HepG2 (cell line): Measurements from ENCODE around the gene EOGT. TPM values are rescaled to one million over a fixed set of nuclear protein-coding genes. Genes with fewer than 3 reads are reported as not detected.

Experiments
- ATAC-seq: fragments of 200-7000 bp; cut with Tn5 transposase; 3 replicates; pipeline ENCODE4 v1.9.1; 2020; ENCODE audit warnings: mild to moderate bottlenecking, moderate library complexity
- BruUV-seq: library from RNA; stranded (reverse); fragments of 400-500 nt; replicated peaks from 2 replicates; lab custom pipeline; 2021; lab: Mats Ljungman, UMichigan
- CTCF ChIA-PET: fragments of 300-600 bp; formaldehyde crosslinking; extraction: SDS; loops from one replicate; lab custom pipeline; 2021; ENCODE audit warnings: low total read pairs, inconsistent platforms, low intra/inter-chr PET ratio; lab: Yijun Ruan, JAX
- POLR2A ChIA-PET: fragments of 350-600 bp; sonication (Branson Sonifier 250); formaldehyde crosslinking; loops from one replicate; lab custom pipeline; 2020; ENCODE audit warnings: antibody characterized with exemption, inconsistent platforms; lab: Yijun Ruan, JAX
- DNase-seq: peaks from one replicate; pipeline ENCODE4 v3.0.0-alpha.2; 2015; ENCODE audit warnings: low spot score
- FAIRE-seq: peaks from 3 replicates; lab custom pipeline; 2011; peaks lifted over from hg19 to GRCh38; lab: Jason Lieb, UNC
- H2AFZ ChIP-seq: one replicate; pipeline ENCODE4 v1.6.1; 2011; ENCODE audit warnings: low read length, inconsistent platforms
- H3K27ac ChIP-seq: fragments of 300-600 bp; 3 replicates; pipeline ENCODE4 v1.8.0; 2011; ENCODE audit warnings: mixed run types, mild to moderate bottlenecking, mixed read lengths, low read length, inconsistent platforms; ENCODE audit not compliant: insufficient read depth; ENCODE audit errors: extremely low read length
- H3K27me3 ChIP-seq, 2 experiments: fragments of 200-600 bp in 1 of 2; 2 replicates in 1 of 2; 3 replicates in 1 of 2; pipeline versions ENCODE4 v1.6.0 to v1.8.0; 2011; ENCODE audit warnings: low read length in 2 of 2, mild to moderate bottlenecking in 2 of 2, moderate library complexity in 2 of 2, inconsistent platforms in 1 of 2; ENCODE audit not compliant: insufficient read depth in 2 of 2, control insufficient read depth in 1 of 2
- H3K36me3 ChIP-seq, 2 experiments: fragments of 200-600 bp in 1 of 2; replicated peaks in 1 of 2; 2 replicates in 1 of 2; 3 replicates in 1 of 2; pipeline versions ENCODE4 v1.5.1 to v1.8.0; 2011; ENCODE audit warnings: low read length in 2 of 2, inconsistent platforms in 1 of 2; ENCODE audit not compliant: insufficient read depth in 2 of 2, control insufficient read depth in 1 of 2
- H3K4me1 ChIP-seq: 2 replicates; pipeline ENCODE4 v1.5.1; 2012; ENCODE audit warnings: low read length, inconsistent platforms; ENCODE audit not compliant: insufficient read depth
- H3K4me2 ChIP-seq: 2 replicates; pipeline ENCODE4 v1.6.0; 2011; ENCODE audit warnings: low read depth, low read length, inconsistent platforms
- H3K4me3 ChIP-seq, 3 experiments: fragments of 200-600 bp in 1 of 3; sonication (generic), shearing (Covaris generic) in 1 of 3; replicated peaks in 1 of 3; 2 replicates each; pipeline ENCODE4 v1.5.1; 2011 to 2016; ENCODE audit warnings: low read length in 3 of 3, inconsistent platforms in 2 of 3, low read depth in 2 of 3, mild to moderate bottlenecking in 2 of 3, control low read depth in 1 of 3, mixed read lengths in 1 of 3; ENCODE audit not compliant: insufficient read depth in 1 of 3
- H3K79me2 ChIP-seq: one replicate; pipeline ENCODE4 v1.6.1; 2011; ENCODE audit warnings: low read length, inconsistent platforms; ENCODE audit not compliant: insufficient read depth
- H3K9ac ChIP-seq: 2 replicates; pipeline ENCODE4 v1.6.0; 2011; ENCODE audit warnings: mild to moderate bottlenecking, low read depth, low read length, inconsistent platforms; ENCODE audit not compliant: insufficient read depth
- H3K9me3 ChIP-seq: 2 replicates; pipeline ENCODE4 v1.5.1; 2012; ENCODE audit warnings: mild to moderate bottlenecking, low read length
- H4K20me1 ChIP-seq: 2 replicates; pipeline ENCODE4 v1.6.0; 2011; ENCODE audit warnings: inconsistent platforms, mild to moderate bottlenecking, low read length, moderate library complexity; ENCODE audit not compliant: insufficient read depth
- ARNT2 ChIP-seq: sonication (generic); formaldehyde crosslinking; IDR thresholded peaks from 2 replicates; pipeline ENCODE4 v1.8.0; 2022; ENCODE audit warnings: mild to moderate bottlenecking, low read depth, missing genetic modification reagents, moderate library complexity
- CBX1 ChIP-seq: IDR thresholded peaks from one replicate; pipeline ENCODE4 v1.6.1; 2016; ENCODE audit warnings: antibody characterized with exemption, low read depth
- FOXK1 ChIP-seq: sonication (generic); formaldehyde crosslinking; IDR thresholded peaks from 2 replicates; pipeline ENCODE4 v1.4.0; 2020; ENCODE audit warnings: low read depth, missing genetic modification reagents, borderline replicate concordance
- FOXO1 ChIP-seq: sonication (generic); formaldehyde crosslinking; IDR thresholded peaks from 2 replicates; pipeline ENCODE4 v1.4.0; 2020; ENCODE audit warnings: missing genetic modification reagents
- GABPB1 ChIP-seq: IDR thresholded peaks from 2 replicates; pipeline ENCODE4 v1.6.1; 2016; ENCODE audit warnings: mild to moderate bottlenecking, missing genetic modification reagents, moderate library complexity, missing compliant biosample characterization
- GZF1 ChIP-seq: sonication (generic); formaldehyde crosslinking; IDR thresholded peaks from 2 replicates; pipeline ENCODE4 v1.5.1; 2020; ENCODE audit warnings: mild to moderate bottlenecking, missing genetic modification reagents
- HCFC1 ChIP-seq: fragments of 150-350 bp; IDR thresholded peaks from 2 replicates; pipeline ENCODE4 v1.6.1; 2014; ENCODE audit warnings: low read depth, low read length
- JARID2 ChIP-seq: sonication (generic); formaldehyde crosslinking; IDR thresholded peaks from 2 replicates; pipeline ENCODE4 v1.8.1; 2023; ENCODE audit warnings: missing genetic modification reagents, inconsistent platforms; ENCODE audit not compliant: insufficient replicate concordance
- PHF20 ChIP-seq: sonication (generic); formaldehyde crosslinking; IDR thresholded peaks from 2 replicates; pipeline ENCODE4 v1.5.0; 2020; ENCODE audit warnings: mild to moderate bottlenecking, missing genetic modification reagents
- SOX6 ChIP-seq, 2 experiments: fragments of 450-650 bp in 1 of 2; sonication (generic) in 1 of 2; formaldehyde crosslinking in 1 of 2; IDR thresholded peaks; 2 replicates each; pipeline versions ENCODE4 v1.4.0 to v1.6.1; 2017 to 2020; ENCODE audit warnings: antibody characterized with exemption in 1 of 2, mild to moderate bottlenecking in 1 of 2, missing genetic modification reagents in 1 of 2
- SP5 ChIP-seq: IDR thresholded peaks from 2 replicates; pipeline ENCODE4 v1.6.1; 2016; ENCODE audit warnings: low read depth, borderline replicate concordance
- ZNF775 ChIP-seq: sonication (generic); formaldehyde crosslinking; IDR thresholded peaks from 2 replicates; pipeline ENCODE4 v1.4.0; 2020; ENCODE audit warnings: missing genetic modification reagents, mild to moderate bottlenecking, moderate library complexity, borderline replicate concordance
- ZSCAN22 ChIP-seq: sonication (generic); formaldehyde crosslinking; IDR thresholded peaks from 2 replicates; pipeline ENCODE4 v1.4.0; 2020; ENCODE audit warnings: mild to moderate bottlenecking, missing genetic modification reagents
- WGBS: methylation state at CpG from one replicate; pipeline ENCODE4 v1.1.6; 2017; ENCODE audit warnings: low lambda C conversion rate; 5-methylcytosine and 5-hydroxymethylcytosine counted together
- in situ Hi-C: cut with HindIII; loops from 2 replicates; pipeline ENCODE4 v1.10.0; 2017; ENCODE audit warnings: low pct_unique_long_range_greater_than_20kb; ENCODE audit not compliant: extremely low pct_ligation_motif_present
- intact Hi-C: fragments of 100-400 bp; cut with micrococcal nuclease; formaldehyde crosslinking; loops from one replicate; pipeline ENCODE4 v1.10.0; 2022; ENCODE audit not compliant: unreplicated experiment
- polyA plus RNA-seq, 8 experiments: library from polyadenylated mRNA; depleted of rRNA in 3 of 8; stranded (reverse) in 7 of 8; unstranded in 1 of 8; fragments of >200 nt; fragmentation: Illumina TruSeq in 4 of 8; extraction: Trizol in 4 of 8; gene quantifications; 2 replicates each; pipeline versions ENCODE4 v1.2.1 to v1.2.3, GENCODE V29; 2011 to 2016; ENCODE audit warnings: low read depth in 4 of 8, missing spikeins in 1 of 8, mixed read lengths in 1 of 8; ENCODE audit not compliant: insufficient read depth in 1 of 8
- total RNA-seq, 5 experiments: library from RNA; depleted of rRNA; stranded (reverse); fragments of >200 nt; fragmentation: Illumina TruSeq; extraction: Trizol; gene quantifications; 2 replicates each; pipeline ENCODE4 v1.2.3, GENCODE V29; 2016; ENCODE audit warnings: low read depth in 1 of 5
- TF ChIP-seq, protein P1 (sequence below): sonication (generic); formaldehyde crosslinking; conservative IDR thresholded peaks from 2 replicates; pipeline ENCODE4 v1.4.0; 2020; ENCODE audit warnings: missing genetic modification reagents
- TF ChIP-seq, protein P2 (sequence below): sonication (generic); formaldehyde crosslinking; IDR thresholded peaks from 2 replicates; pipeline ENCODE4 v1.4.0; 2020; ENCODE audit warnings: mild to moderate bottlenecking, missing genetic modification reagents, borderline replicate concordance
- TF ChIP-seq, protein P3 (sequence below): IDR thresholded peaks from 2 replicates; pipeline ENCODE4 v1.6.1; 2016; ENCODE audit warnings: missing compliant biosample characterization, missing genetic modification reagents, borderline replicate concordance

EOGT gene
- total and polyA plus RNA-seq, 2 of the 13 experiments (the other 11 are each of a cell fraction or from before 2014, with no cell fraction given): 4.5 to 18.6 TPM

DNA sequence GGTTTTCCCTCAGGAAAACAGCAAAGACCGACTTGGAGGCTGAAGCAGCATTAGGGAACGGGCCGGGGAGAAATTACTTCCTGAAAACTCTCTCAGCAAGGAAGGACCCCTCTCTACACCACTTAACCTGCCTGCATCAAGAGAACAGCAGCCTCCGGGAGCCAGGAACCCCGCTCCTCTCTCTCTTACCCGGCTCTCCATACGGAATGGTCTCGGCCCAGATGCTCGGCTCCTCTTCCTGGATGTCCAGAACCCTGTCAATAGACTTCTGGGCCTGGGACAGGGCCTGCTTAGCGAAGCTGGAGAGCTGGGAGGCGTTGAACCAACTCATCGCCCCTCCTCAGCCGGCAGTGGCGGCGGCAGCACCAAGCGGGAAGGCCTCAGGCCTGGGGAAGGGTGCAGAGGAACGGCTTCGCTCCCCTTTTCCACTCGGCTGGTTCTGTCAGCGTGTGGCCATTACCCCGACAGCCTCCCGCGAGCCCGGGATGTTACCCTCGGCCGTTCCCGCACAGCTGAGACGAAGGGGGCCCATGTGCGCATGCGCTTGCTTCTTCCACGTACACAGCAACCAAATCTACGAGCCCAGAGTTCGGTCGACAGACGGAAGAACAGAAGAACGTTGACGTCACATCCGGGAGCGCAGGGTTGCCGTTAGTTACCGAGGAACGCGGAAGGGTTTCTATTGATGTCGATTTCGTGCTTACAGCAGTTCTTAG is 38.4 kb upstream of the EOGT start, which contains the start of gene TMF1:
Gene TMF1, minus strand, starts transcription at position 578 of the 716 bp plus-strand sequence. Its CDS starts 247 bp downstream, at position 331.
- FAIRE-seq (peak; percentile 98), DNase-seq (peak; percentile 98), ATAC-seq (peak; percentile 96)
- TSS peak; percentile 56 for BruUV-seq
- peaks cover 36% of the 10 kb centered on the region for H3K4me1 ChIP-seq
- in situ Hi-C loops: no loop called here
- ChIA-PET POLR2A (interaction anchor here (1.1 to 2.0 kb wide), 5 partner anchors 8 to 39 kb away, joined by 3 to 18 read pairs (median 9); partner anchors contain the start of genes ARL6IP5 and EOGT), CTCF (no interaction called here)
- H3K27me3 ChIP-seq: no peaks in the 10 kb centered on the region; a peak in 1 of 5 replicates
- H2AFZ ChIP-seq: peak within 1 kb of the TSS; percentile 37
- intact Hi-C loops: loop anchor here (1.0 to 5.0 kb wide), 2 partner anchors 28 to 40 kb away; partner anchors contain the start of genes EOGT and UBA3
- H3K4me3 ChIP-seq: peak within 1 kb of the TSS; percentile 79 to 95 (median 89)
- 0% methylated on average over 20 of the region's 45 CpGs for WGBS
- peaks cover 13% of the 10 kb centered on the region for H4K20me1 ChIP-seq
- H3K27ac ChIP-seq: peak within 1 kb of the TSS; percentile 91
- peaks cover 43% of the 10 kb centered on the region for H3K79me2 ChIP-seq
- H3K9me3 ChIP-seq: no peaks in the 10 kb centered on the region
- peak within 1 kb of the TSS; percentile 98 for H3K9ac ChIP-seq
- H3K4me2 ChIP-seq: peak within 1 kb of the TSS; percentile 89
- H3K36me3 ChIP-seq: peaks cover 3 to 25% of the 10 kb centered on the region in 2 experiments; a peak in 3 of 5 replicates
- TF ChIP-seq ZNF775 (CRISPR knock-in tag): no peak
- peak; percentile 59; the same call in 1 of the 2 replicates for TF ChIP-seq GZF1 (CRISPR knock-in tag)
- TF ChIP-seq SOX6 (IDR thresholded peaks at IDR 0.05): no peak
- TF ChIP-seq SOX6 (CRISPR knock-in tag; IDR thresholded peaks at IDR 0.05): peak; percentile 32; the same call in 1 of the 2 replicates
- TF ChIP-seq PHF20: peak; percentile 77
- peak; percentile 93 for TF ChIP-seq GABPB1 (CRISPR knock-in tag)
- TF ChIP-seq CBX1: peak; percentile 60
- TF ChIP-seq ZSCAN22 (CRISPR knock-in tag): no peak
- TF ChIP-seq, protein P1, sequence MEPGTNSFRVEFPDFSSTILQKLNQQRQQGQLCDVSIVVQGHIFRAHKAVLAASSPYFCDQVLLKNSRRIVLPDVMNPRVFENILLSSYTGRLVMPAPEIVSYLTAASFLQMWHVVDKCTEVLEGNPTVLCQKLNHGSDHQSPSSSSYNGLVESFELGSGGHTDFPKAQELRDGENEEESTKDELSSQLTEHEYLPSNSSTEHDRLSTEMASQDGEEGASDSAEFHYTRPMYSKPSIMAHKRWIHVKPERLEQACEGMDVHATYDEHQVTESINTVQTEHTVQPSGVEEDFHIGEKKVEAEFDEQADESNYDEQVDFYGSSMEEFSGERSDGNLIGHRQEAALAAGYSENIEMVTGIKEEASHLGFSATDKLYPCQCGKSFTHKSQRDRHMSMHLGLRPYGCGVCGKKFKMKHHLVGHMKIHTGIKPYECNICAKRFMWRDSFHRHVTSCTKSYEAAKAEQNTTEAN (CRISPR knock-in tag): 0 out of 2 replicates have a peak, but pooled peaks have one; percentile 7
- TF ChIP-seq FOXO1: no peak; the same call in 1 of the 2 replicates
- no peak for TF ChIP-seq JARID2 (CRISPR knock-in tag)
- peak; percentile 79; the same call in 1 of the 2 replicates for TF ChIP-seq FOXK1 (CRISPR knock-in tag)
- TF ChIP-seq, protein P2, sequence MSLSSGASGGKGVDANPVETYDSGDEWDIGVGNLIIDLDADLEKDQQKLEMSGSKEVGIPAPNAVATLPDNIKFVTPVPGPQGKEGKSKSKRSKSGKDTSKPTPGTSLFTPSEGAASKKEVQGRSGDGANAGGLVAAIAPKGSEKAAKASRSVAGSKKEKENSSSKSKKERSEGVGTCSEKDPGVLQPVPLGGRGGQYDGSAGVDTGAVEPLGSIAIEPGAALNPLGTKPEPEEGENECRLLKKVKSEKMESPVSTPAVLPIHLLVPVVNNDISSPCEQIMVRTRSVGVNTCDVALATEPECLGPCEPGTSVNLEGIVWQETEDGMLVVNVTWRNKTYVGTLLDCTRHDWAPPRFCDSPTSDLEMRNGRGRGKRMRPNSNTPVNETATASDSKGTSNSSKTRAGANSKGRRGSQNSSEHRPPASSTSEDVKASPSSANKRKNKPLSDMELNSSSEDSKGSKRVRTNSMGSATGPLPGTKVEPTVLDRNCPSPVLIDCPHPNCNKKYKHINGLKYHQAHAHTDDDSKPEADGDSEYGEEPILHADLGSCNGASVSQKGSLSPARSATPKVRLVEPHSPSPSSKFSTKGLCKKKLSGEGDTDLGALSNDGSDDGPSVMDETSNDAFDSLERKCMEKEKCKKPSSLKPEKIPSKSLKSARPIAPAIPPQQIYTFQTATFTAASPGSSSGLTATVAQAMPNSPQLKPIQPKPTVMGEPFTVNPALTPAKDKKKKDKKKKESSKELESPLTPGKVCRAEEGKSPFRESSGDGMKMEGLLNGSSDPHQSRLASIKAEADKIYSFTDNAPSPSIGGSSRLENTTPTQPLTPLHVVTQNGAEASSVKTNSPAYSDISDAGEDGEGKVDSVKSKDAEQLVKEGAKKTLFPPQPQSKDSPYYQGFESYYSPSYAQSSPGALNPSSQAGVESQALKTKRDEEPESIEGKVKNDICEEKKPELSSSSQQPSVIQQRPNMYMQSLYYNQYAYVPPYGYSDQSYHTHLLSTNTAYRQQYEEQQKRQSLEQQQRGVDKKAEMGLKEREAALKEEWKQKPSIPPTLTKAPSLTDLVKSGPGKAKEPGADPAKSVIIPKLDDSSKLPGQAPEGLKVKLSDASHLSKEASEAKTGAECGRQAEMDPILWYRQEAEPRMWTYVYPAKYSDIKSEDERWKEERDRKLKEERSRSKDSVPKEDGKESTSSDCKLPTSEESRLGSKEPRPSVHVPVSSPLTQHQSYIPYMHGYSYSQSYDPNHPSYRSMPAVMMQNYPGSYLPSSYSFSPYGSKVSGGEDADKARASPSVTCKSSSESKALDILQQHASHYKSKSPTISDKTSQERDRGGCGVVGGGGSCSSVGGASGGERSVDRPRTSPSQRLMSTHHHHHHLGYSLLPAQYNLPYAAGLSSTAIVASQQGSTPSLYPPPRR (CRISPR knock-in tag): peak; percentile 7; the same call in 1 of the 2 replicates
- peak; percentile 50; the same call in 1 of the 2 replicates for TF ChIP-seq HCFC1
- TF ChIP-seq, protein P3, sequence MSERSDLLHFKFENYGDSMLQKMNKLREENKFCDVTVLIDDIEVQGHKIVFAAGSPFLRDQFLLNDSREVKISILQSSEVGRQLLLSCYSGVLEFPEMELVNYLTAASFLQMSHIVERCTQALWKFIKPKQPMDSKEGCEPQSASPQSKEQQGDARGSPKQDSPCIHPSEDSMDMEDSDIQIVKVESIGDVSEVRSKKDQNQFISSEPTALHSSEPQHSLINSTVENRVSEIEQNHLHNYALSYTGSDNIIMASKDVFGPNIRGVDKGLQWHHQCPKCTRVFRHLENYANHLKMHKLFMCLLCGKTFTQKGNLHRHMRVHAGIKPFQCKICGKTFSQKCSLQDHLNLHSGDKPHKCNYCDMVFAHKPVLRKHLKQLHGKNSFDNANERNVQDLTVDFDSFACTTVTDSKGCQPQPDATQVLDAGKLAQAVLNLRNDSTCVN (CRISPR knock-in tag): peak; percentile 62
- peak; percentile 46 for TF ChIP-seq ARNT2
- no peak for TF ChIP-seq SP5 (CRISPR knock-in tag)
